Transverse colon (tissue), 4 donors: Measurements from ENCODE around the gene COG2. TPM values are rescaled to one million over a fixed set of nuclear protein-coding genes. Genes with fewer than 3 reads are reported as not detected.
"Not testable (repeated sequence)": the region's sequence is repeated elsewhere in the genome, so short reads cannot be mapped to it uniquely, and the experiment has no call there.

ENCODE experiments used
- DNase-seq: peaks from one replicate; pipeline ENCODE4 v3.0.0-alpha.2; 2019
- H3K27ac ChIP-seq, 4 donors: fragments of 200-600 bp; sonication (generic); 2 replicates each; pipeline ENCODE4 v1.5.1; 2016 to 2018; ENCODE audit warnings: inconsistent platforms in 4 of 4
- H3K27me3 ChIP-seq: fragments of 200-600 bp; sonication (generic); 2 replicates; pipeline ENCODE4 v1.5.1; 2017; ENCODE audit warnings: inconsistent platforms
- H3K36me3 ChIP-seq, 4 donors: fragments of 200-600 bp; sonication (generic); 2 replicates each; pipeline ENCODE4 v1.5.1; 2017 to 2019; ENCODE audit warnings: inconsistent platforms in 4 of 4
- H3K4me1 ChIP-seq, 4 donors: fragments of 200-600 bp; sonication (generic); 2 replicates each; pipeline ENCODE4 v1.5.1; 2017 to 2020; ENCODE audit warnings: inconsistent platforms in 4 of 4
- H3K4me3 ChIP-seq, 4 donors: fragments of 200-600 bp; sonication (generic); 1 replicate in 1 of 4; 2 replicates in 3 of 4; pipeline versions ENCODE4 v1.5.1 to v1.6.1; 2017 to 2019; ENCODE audit warnings: inconsistent platforms in 4 of 4
- H3K9me3 ChIP-seq, 2 donors: fragments of 200-600 bp; sonication (generic); 2 replicates each; pipeline ENCODE4 v1.5.1; 2017 to 2019; ENCODE audit warnings: inconsistent platforms in 2 of 2
- CTCF ChIP-seq, 5 experiments: fragments of 200-600 bp in 3 of 5; fragments of 450-650 bp in 2 of 5; sonication (generic) in 3 of 5; IDR thresholded peaks; 1 replicate in 2 of 5; 2 replicates in 3 of 5; pipeline ENCODE4 v1.5.1; 2016 to 2017; ENCODE audit warnings: antibody characterized with exemption in 5 of 5, inconsistent platforms in 3 of 5, mild to moderate bottlenecking in 2 of 5, moderate library complexity in 1 of 5
- EP300 ChIP-seq: sonication (generic); formaldehyde crosslinking; IDR thresholded peaks from one replicate; pipeline ENCODE4 v1.6.1; 2017; ENCODE audit warnings: antibody characterized with exemption, low read depth
- POLR2A ChIP-seq: fragments of 450-650 bp; IDR thresholded peaks from one replicate; pipeline ENCODE4 v1.6.1; 2016; ENCODE audit warnings: antibody characterized with exemption, mild to moderate bottlenecking, moderate library complexity
- POLR2AphosphoS5 ChIP-seq, 3 donors: sonication (generic); formaldehyde crosslinking; IDR thresholded peaks; one replicate each; pipeline ENCODE4 v1.6.1; 2016; ENCODE audit warnings: antibody characterized with exemption in 3 of 3
- WGBS, 2 donors: methylation state at CpG; one replicate each; pipeline ENCODE4 v1.1.5; 2018; ENCODE audit warnings: low coverage in 1 of 2; 5-methylcytosine and 5-hydroxymethylcytosine counted together
- in situ Hi-C, 4 donors: fragments of 200-750 bp; cut with MboI; loops; one replicate each; pipeline versions ENCODE4 v1.15.0 to v1.15.1; 2017; ENCODE audit warnings: low sequenced_read_pairs in 3 of 4, low pct_ligation_motif_present in 1 of 4, low pct_unique_long_range_greater_than_20kb in 1 of 4
- intact Hi-C: fragments of 100-400 bp; cut with DNase I; formaldehyde crosslinking; loops from one replicate; pipeline ENCODE4 v1.15.1; 2023; ENCODE audit warnings: low total_unique reads
- total RNA-seq, 4 donors: library from RNA; depleted of rRNA; stranded (reverse); fragments of >200 nt; gene quantifications; one replicate each; pipeline ENCODE4 v1.1.0, GENCODE V29; 2016

COG2 gene
- total RNA-seq, 4 donors from 2014 or later, result 14.3 to 43.3 (median 29.2) TPM

- H3K9me3 ChIP-seq, DNase-seq, intact Hi-C loops, H3K36me3 ChIP-seq, H3K4me3 ChIP-seq, H3K27me3 ChIP-seq, in situ Hi-C loops: not testable (repeated sequence)
- WGBS, 2 donors, result 57 to 64% methylated on average over 1 to 2 of the region's 2 CpGs
- Histone ChIP-seq H3K4me1 (peaks cover 0 to 16% (median 8%) of the 10 kb centered on the region in 4 donors), H3K27ac (peak overlapping the region; percentile 4 to 70 (median 56))
- TF ChIP-seq POLR2AphosphoS5 (IDR thresholded peaks at IDR 0.05), result peak in 1 of 3 donors; percentile 43
Observed at GRCh38 chr1:230600657-230601400, 41.5 kb upstream of the COG2 start.

GRCh38 chr1:230609208-230609607, 33.1 kb upstream of the COG2 start:
- Histone ChIP-seq H3K36me3 (no peaks in the 10 kb centered on the region), H3K4me3 (no peak overlapping the region), H3K9me3 (no peaks in the 10 kb centered on the region), H3K27ac (no peak overlapping the region), H3K4me1 (peaks cover 0 to 6% (median 3%) of the 10 kb centered on the region in 4 donors), H3K27me3 (no peaks in the 10 kb centered on the region)
- in situ Hi-C loops (no loop called here), intact Hi-C loops (no loop called here)
- 50 to 56% methylated on average over 2 of the region's 2 CpGs for WGBS, 2 donors
- no peak for TF ChIP-seq POLR2A
- TF ChIP-seq EP300, result no peak
- no peak for TF ChIP-seq POLR2AphosphoS5 (IDR thresholded peaks at IDR 0.05)
- no peak for DNase-seq

- 40 to 59% methylated on average over 1 of the region's 1 CpG for WGBS, 2 donors
- no peak for TF ChIP-seq POLR2AphosphoS5 (IDR thresholded peaks at IDR 0.05)
- TF ChIP-seq POLR2A, result no peak
- TF ChIP-seq EP300, result no peak
- TF ChIP-seq CTCF (IDR thresholded peaks at IDR 0.05), result no peak
- in situ Hi-C loops, result no loop called here
- Histone ChIP-seq H3K9me3 (no peaks in the 10 kb centered on the region), H3K36me3 (no peaks in the 10 kb centered on the region), H3K4me3 (no peak overlapping the region), H3K4me1 (peaks cover 0 to 6% (median 0%) of the 10 kb centered on the region in 4 donors), H3K27ac (no peak overlapping the region), H3K27me3 (no peaks in the 10 kb centered on the region)
- intact Hi-C loops, result no loop called here
- no peak for DNase-seq
Observed at GRCh38 chr1:230610589-230610988, 31.7 kb upstream of the COG2 start.

- H3K9me3 ChIP-seq, result no peaks in the 10 kb centered on the region
- 54 to 100% methylated on average over 1 to 7 of the region's 7 CpGs for WGBS, 2 donors
- intact Hi-C loops, result no loop called here
- DNase-seq, result no peak
- TF ChIP-seq EP300 (no peak), CTCF (IDR thresholded peaks at IDR 0.05) (no peak), POLR2AphosphoS5 (IDR thresholded peaks at IDR 0.05) (no peak), POLR2A (no peak)
- no peak overlapping the region for H3K4me3 ChIP-seq
- H3K4me1 ChIP-seq, result peaks cover 0 to 6% (median 0%) of the 10 kb centered on the region in 4 donors
- H3K27me3 ChIP-seq, result no peaks in the 10 kb centered on the region
- no peaks in the 10 kb centered on the region for H3K36me3 ChIP-seq
- H3K27ac ChIP-seq, result no peak overlapping the region
- in situ Hi-C loops, result no loop called here
Observed at GRCh38 chr1:230611128-230611877, 31.0 kb upstream of the COG2 start.

- Histone ChIP-seq H3K27me3 (no peaks in the 10 kb centered on the region), H3K9me3 (no peaks in the 10 kb centered on the region), H3K27ac (no peak overlapping the region), H3K4me3 (no peak overlapping the region), H3K36me3 (no peaks in the 10 kb centered on the region), H3K4me1 (peaks cover 0 to 6% (median 0%) of the 10 kb centered on the region in 4 donors)
- DNase-seq, result no peak
- in situ Hi-C loops (no loop called here), intact Hi-C loops (no loop called here)
- 45 to 50% methylated on average over 1 of the region's 1 CpG for WGBS, 2 donors
- TF ChIP-seq EP300 (no peak), POLR2AphosphoS5 (IDR thresholded peaks at IDR 0.05) (no peak), CTCF (IDR thresholded peaks at IDR 0.05) (no peak), POLR2A (no peak)
Observed at GRCh38 chr1:230611878-230612235, 30.4 kb upstream of the COG2 start.
